Sigmoid colon (tissue), 7 donors: ENCODE measurements around the gene NEK4. TPM values are rescaled to one million over a fixed set of nuclear protein-coding genes. Genes with fewer than 3 reads are reported as not detected.

ENCODE experiments used
- DNase-seq: peaks from one replicate; pipeline ENCODE4 v3.0.0-alpha.2; 2019
- H3K27ac ChIP-seq, 4 donors: fragments of 200-600 bp; sonication (generic); one replicate each; pipeline ENCODE4 v1.5.1; 2016 to 2019; ENCODE audit warnings: mild to moderate bottlenecking in 1 of 4
- H3K27me3 ChIP-seq, 3 donors: fragments of 200-600 bp; sonication (generic); one replicate each; pipeline ENCODE4 v1.5.1; 2019; ENCODE audit warnings: mild to moderate bottlenecking in 1 of 3
- H3K36me3 ChIP-seq, 4 donors: fragments of 200-600 bp; sonication (generic); one replicate each; pipeline ENCODE4 v1.5.1; 2016 to 2019
- H3K4me1 ChIP-seq, 4 donors: fragments of 200-600 bp; sonication (generic); one replicate each; pipeline ENCODE4 v1.5.1; 2017 to 2019
- H3K4me3 ChIP-seq, 4 donors: fragments of 200-600 bp; sonication (generic); one replicate each; pipeline ENCODE4 v1.5.1; 2017 to 2019; ENCODE audit warnings: mild to moderate bottlenecking in 2 of 4, moderate library complexity in 1 of 4
- H3K9me3 ChIP-seq, 4 donors: fragments of 200-600 bp in 3 of 4; sonication (generic) in 3 of 4; one replicate each; pipeline versions ENCODE4 v1.5.1 to v1.6.1; 2013 to 2019
- CTCF ChIP-seq, 4 experiments: fragments of 450-650 bp in 3 of 4; fragments of 200-600 bp in 1 of 4; IDR thresholded peaks; one replicate each; pipeline ENCODE4 v1.5.1; 2016 to 2019; ENCODE audit warnings: antibody characterized with exemption in 4 of 4, mild to moderate bottlenecking in 3 of 4, moderate library complexity in 2 of 4
- EP300 ChIP-seq, 4 donors: sonication (generic); formaldehyde crosslinking; IDR thresholded peaks; one replicate each; pipeline ENCODE4 v1.6.1; 2017; ENCODE audit warnings: antibody characterized with exemption in 4 of 4
- POLR2A ChIP-seq, 2 donors: fragments of 450-650 bp; IDR thresholded peaks; one replicate each; pipeline ENCODE4 v1.6.1; 2016; ENCODE audit warnings: antibody characterized with exemption in 2 of 2, mild to moderate bottlenecking in 2 of 2, moderate library complexity in 2 of 2
- POLR2AphosphoS5 ChIP-seq, 4 donors: sonication (generic); formaldehyde crosslinking; IDR thresholded peaks; one replicate each; pipeline ENCODE4 v1.6.1; 2017; ENCODE audit warnings: antibody characterized with exemption in 4 of 4
- WGBS, 2 donors: extraction: QIAGEN DNeasy Blood & Tissue Kit; methylation state at CpG; one replicate each; pipeline ENCODE4 v1.1.7; 2013; 5-methylcytosine and 5-hydroxymethylcytosine counted together
- intact Hi-C: fragments of 100-400 bp; cut with DNase I; formaldehyde crosslinking; loops from one replicate; pipeline ENCODE4 v1.15.1; 2023
- polyA plus RNA-seq, 3 donors: library from polyadenylated mRNA; stranded (reverse); fragments of 200-250 nt; gene quantifications; one replicate each; pipeline ENCODE4 v1.2.3, GENCODE V29; 2013
- total RNA-seq, 4 donors: library from RNA; depleted of rRNA; stranded (reverse); fragments of >200 nt; gene quantifications; one replicate each; pipeline ENCODE4 v1.1.0, GENCODE V29; 2016
- donor health status: healthy with polysubstance abuse.
- donor health status: Bipolar disorder and iron deficiency.
- donor health status: healthy.

The NEK4 gene
- total and polyA plus RNA-seq, 7 donors, result 7.4 to 19.4 (median 17.1) TPM

GRCh38 chr3:52769786-52770455 is 819 bp downstream of the NEK4 start:
- Histone ChIP-seq H3K27me3 (no peaks in the 10 kb centered on the region), H3K4me3 (peak overlapping the region; percentile 75 to 94 (median 83)), H3K36me3 (peaks cover 0 to 31% (median 10%) of the 10 kb centered on the region in 4 donors), H3K9me3 (no peaks in the 10 kb centered on the region), H3K4me1 (peaks cover 0 to 20% (median 15%) of the 10 kb centered on the region in 4 donors), H3K27ac (peak overlapping the region; percentile 69 to 80 (median 78))
- DNase-seq, result no peak
- intact Hi-C loops, result loop anchor here (2.0 to 10.0 kb wide), 3 partner anchors 77 to 165 kb away; partner anchors contain the start of gene STIMATE
- TF ChIP-seq POLR2A (IDR thresholded peaks at IDR 0.05) (no peak), EP300 (IDR thresholded peaks at IDR 0.05) (no peak), POLR2AphosphoS5 (IDR thresholded peaks at IDR 0.05) (no peak), CTCF (IDR thresholded peaks at IDR 0.05) (no peak)
- 23 to 26% methylated on average over 13 of the region's 13 CpGs for WGBS, 2 donors

- H3K4me1 ChIP-seq, result no peaks in the 10 kb centered on the region
- H3K36me3 ChIP-seq, result peaks cover 0 to 96% (median 42%) of the 10 kb centered on the region in 4 donors
- H3K9me3 ChIP-seq, result no peaks in the 10 kb centered on the region
- no peak overlapping the region for H3K27ac ChIP-seq
- intact Hi-C loops, result no loop called here
- H3K4me3 ChIP-seq, result no peak overlapping the region
- no peak for DNase-seq
- WGBS, 2 donors, result 94 to 95% methylated on average over 2 of the region's 2 CpGs
- no peaks in the 10 kb centered on the region for H3K27me3 ChIP-seq
- TF ChIP-seq POLR2AphosphoS5 (IDR thresholded peaks at IDR 0.05), result no peak
- TF ChIP-seq POLR2A (IDR thresholded peaks at IDR 0.05), result no peak
- no peak for TF ChIP-seq EP300 (IDR thresholded peaks at IDR 0.05)
- TF ChIP-seq CTCF (IDR thresholded peaks at IDR 0.05), result no peak
Observed at GRCh38 chr3:52763466-52763865, 7.3 kb downstream of the NEK4 start.

GRCh38 chr3:52756141-52756540 is 14.6 kb downstream of the NEK4 start:
- Histone ChIP-seq H3K4me3 (no peak overlapping the region), H3K27me3 (no peaks in the 10 kb centered on the region), H3K9me3 (no peaks in the 10 kb centered on the region), H3K4me1 (no peaks in the 10 kb centered on the region), H3K27ac (no peak overlapping the region), H3K36me3 (peaks cover 13 to 93% (median 25%) of the 10 kb centered on the region in 4 donors)
- TF ChIP-seq EP300 (IDR thresholded peaks at IDR 0.05) (no peak), POLR2AphosphoS5 (IDR thresholded peaks at IDR 0.05) (no peak), CTCF (IDR thresholded peaks at IDR 0.05) (no peak), POLR2A (IDR thresholded peaks at IDR 0.05) (no peak)
- no peak for DNase-seq
- intact Hi-C loops, result no loop called here
- 96% methylated on average over 1 of the region's 1 CpG for WGBS, 2 donors

GRCh38 chr3:52754373-52754772 is 16.4 kb downstream of the NEK4 start:
- Histone ChIP-seq H3K4me3 (no peak overlapping the region), H3K9me3 (no peaks in the 10 kb centered on the region), H3K4me1 (no peaks in the 10 kb centered on the region), H3K36me3 (peaks cover 24 to 93% (median 38%) of the 10 kb centered on the region in 4 donors), H3K27ac (no peak overlapping the region), H3K27me3 (no peaks in the 10 kb centered on the region)
- DNase-seq, result no peak
- intact Hi-C loops, result no loop called here
- WGBS, 2 donors, result 95 to 97% methylated on average over 4 of the region's 4 CpGs
- TF ChIP-seq EP300 (IDR thresholded peaks at IDR 0.05) (no peak), CTCF (IDR thresholded peaks at IDR 0.05) (no peak), POLR2A (IDR thresholded peaks at IDR 0.05) (no peak), POLR2AphosphoS5 (IDR thresholded peaks at IDR 0.05) (no peak)
